Activated B cell treated with CpG ODN at 0.5 μM for 24 hours (primary cell): Measurements from ENCODE around the gene CNNM3. TPM values are rescaled to one million over a fixed set of nuclear protein-coding genes. Genes with fewer than 3 reads are reported as not detected.

Experiments
- ATAC-seq: fragments of 200-7000 bp; cut with Tn5 transposase; one replicate; pipeline ENCODE4 v1.10.0; 2021; ENCODE audit warnings: low read depth, mild to moderate bottlenecking, moderate library complexity
- CTCF ChIA-PET: fragments of 350-600 bp; sonication (Branson Sonifier 250); formaldehyde crosslinking; loops from one replicate; lab custom pipeline; 2021; ENCODE audit warnings: antibody characterized with exemption; lab: Charles Lee
- POLR2A ChIA-PET: fragments of 350-600 bp; sonication (Branson Sonifier 250); formaldehyde crosslinking; loops from one replicate; lab custom pipeline; 2021; ENCODE audit warnings: antibody characterized with exemption; lab: Charles Lee
- DNase-seq: peaks from one replicate; pipeline ENCODE4 v3.0.0; 2022
- H3K27ac Mint-ChIP-seq: one replicate; pipeline ENCODE4 v1.8.0; 2020; ENCODE audit warnings: mixed read lengths
- H3K27me3 Mint-ChIP-seq: one replicate; pipeline ENCODE4 v1.8.0; 2021; ENCODE audit warnings: mixed read lengths
- H3K36me3 Mint-ChIP-seq: one replicate; pipeline ENCODE4 v1.8.0; 2021; ENCODE audit warnings: low read depth, mixed read lengths
- H3K4me1 Mint-ChIP-seq: one replicate; pipeline ENCODE4 v1.8.0; 2021; ENCODE audit warnings: mixed read lengths
- H3K4me3 Mint-ChIP-seq: one replicate; pipeline ENCODE4 v1.8.0; 2020; ENCODE audit warnings: mild to moderate bottlenecking, mixed read lengths
- H3K9me3 Mint-ChIP-seq: one replicate; pipeline ENCODE4 v1.8.0; 2020; ENCODE audit warnings: mixed read lengths
- CTCF ChIP-seq: fragments of 200-600 bp; IDR thresholded peaks from one replicate; pipeline ENCODE4 v1.8.0; 2022; ENCODE audit warnings: antibody characterized with exemption, mild to moderate bottlenecking
- intact Hi-C: fragments of 100-400 bp; cut with micrococcal nuclease; formaldehyde crosslinking; loops from one replicate; pipeline ENCODE4 v1.15.1; 2024
- total RNA-seq: library from RNA; stranded (reverse); gene quantifications from 2 replicates; pipeline ENCODE4 v1.2.3, GENCODE V29; 2022

CNNM3 gene
- total RNA-seq, 1 donor from 2014 or later: 20.3 TPM

- intact Hi-C loops: no loop called here
- CTCF ChIA-PET: no interaction called here
- Mint-ChIP-seq H3K4me1 (peaks cover 15% of the 10 kb centered on the region), H3K9me3 (no peaks in the 10 kb centered on the region), H3K27me3 (peaks cover 7% of the 10 kb centered on the region), H3K36me3 (no peaks in the 10 kb centered on the region), H3K4me3 (no peak overlapping the region), H3K27ac (no peak overlapping the region)
- DNase-seq (no peak), ATAC-seq (no peak)
- POLR2A ChIA-PET: no interaction called here
- TF ChIP-seq CTCF: no peak
These were observed 67.2 kb downstream of the CNNM3 start for GRCh38 chr2:96883306-96883705.

Other genes with a start within 250 kb of the CNNM3 start
- 24.6 and 31.4 TPM in 2 replicates for gene KANSL3, start 178.0 kb upstream of the CNNM3 start, total RNA-seq
- not detected in 2 replicates for gene FER1L5, start 173.5 kb upstream of the CNNM3 start, total RNA-seq
- gene LMAN2L, start 76.2 kb upstream of the CNNM3 start, total RNA-seq: 7.1 and 8.9 TPM in 2 replicates
- gene CNNM4, start 55.4 kb upstream of the CNNM3 start, total RNA-seq: 7.4 and 10.0 TPM in 2 replicates
- gene ANKRD23, start 27.8 kb downstream of the CNNM3 start, total RNA-seq: 6.1 and 7.3 TPM in 2 replicates
- 12.7 and 12.9 TPM in 2 replicates for gene ANKRD39, start 41.7 kb downstream of the CNNM3 start, total RNA-seq
- 0.34 and 0.55 TPM in 2 replicates for gene SEMA4C, start 53.8 kb downstream of the CNNM3 start, total RNA-seq
- gene FAM178B, start 170.3 kb downstream of the CNNM3 start, total RNA-seq: not detected in 2 replicates